Right cardiac atrium (tissue), 5 donors: Measurements from ENCODE around the gene ZBTB9. TPM values are rescaled to one million over a fixed set of nuclear protein-coding genes. Genes with fewer than 3 reads are reported as not detected.

Experiments
- ATAC-seq, 2 donors: fragments of 200-7000 bp; cut with Tn5 transposase; one replicate each; pipeline versions ENCODE4 v1.8.0 to v1.9.1; 2020; ENCODE audit warnings: moderate library complexity in 2 of 2, mild to moderate bottlenecking in 1 of 2
- DNase-seq, 3 donors: peaks; one replicate each; pipeline ENCODE4 v3.0.0-alpha.2; 2020
- H3K27ac ChIP-seq: one replicate; pipeline ENCODE4 v1.5.1; 2013; ENCODE audit warnings: mild to moderate bottlenecking, low read length, control low read depth, moderate library complexity
- H3K27me3 ChIP-seq: one replicate; pipeline ENCODE4 v1.6.1; 2013; ENCODE audit not compliant: control insufficient read depth, insufficient read depth
- H3K4me1 ChIP-seq: one replicate; pipeline ENCODE4 v1.6.1; 2013; ENCODE audit warnings: low read length; ENCODE audit not compliant: control insufficient read depth, insufficient read depth
- H3K4me3 ChIP-seq: one replicate; pipeline ENCODE4 v1.5.1; 2013; ENCODE audit warnings: low read length, control low read depth
- H3K9me3 ChIP-seq: one replicate; pipeline ENCODE4 v1.6.1; 2013; ENCODE audit warnings: low read length; ENCODE audit not compliant: control insufficient read depth
- WGBS: extraction: QIAGEN DNeasy Blood & Tissue Kit; methylation state at CpG from one replicate; pipeline ENCODE4 v1.1.7; 2013; 5-methylcytosine and 5-hydroxymethylcytosine counted together
- intact Hi-C, 4 donors: fragments of 100-400 bp; cut with DNase I; formaldehyde crosslinking; loops; one replicate each; pipeline versions ENCODE4 v1.11.0 to v1.14.0; 2022 to 2023
- microRNA-seq, 2 donors: library from miRNA; unstranded; fragments of <30 nt; microRNA quantifications; one replicate each; pipeline ENCODE4 v1.2.0, GENCODE V29; 2020 to 2021
- polyA plus RNA-seq: library from polyadenylated mRNA; stranded (reverse); fragments of 200-250 nt; gene quantifications from one replicate; pipeline ENCODE4 v1.2.3, GENCODE V29; 2013
- total RNA-seq, 4 donors: library from RNA; stranded (reverse); fragmentation: NEBNext Ultra II Directional; extraction: Animal tissue kit (Norgen Biotek cat#: 25700); gene quantifications; one replicate each; pipeline ENCODE4 v1.2.1, GENCODE V29; 2021
- donor health status: healthy with polysubstance abuse.
- donor health status: DM: no; HTN: yes; CAD: no.
- donor health status: DM: no; HTN: no; CAD: no.
- donor health status: DM: no; HTN: yes; CAD: no; lungs with severe emphysema.
- donor health status: DM: yes; HTN: yes; CAD: no.

Gene ZBTB9
- total and polyA plus RNA-seq, 5 donors, result 2.8 to 4.9 (median 4.2) TPM

GRCh38 chr6:33505548-33506370 lies 51.4 kb downstream of the ZBTB9 start:
- Histone ChIP-seq H3K9me3 (no peaks in the 10 kb centered on the region), H3K4me3 (no peak overlapping the region), H3K4me1 (peaks cover 2% of the 10 kb centered on the region), H3K27ac (no peak overlapping the region), H3K27me3 (no peaks in the 10 kb centered on the region)
- intact Hi-C loops, result no loop called here
- DNase-seq (no peak), ATAC-seq (no peak)
- 48% methylated on average over 7 of the region's 7 CpGs for WGBS

Small RNAs within 50 kb of the gene (microRNA-seq; reads per million reads assigned to microRNA genes)
- 0 reads per million in 2 donors for gene MIR5004

Other genes starting within 250 kb of the ZBTB9 start
- gene HSD17B8, start 249.9 kb upstream of the ZBTB9 start, total RNA-seq, result 10 to 100 TPM; 16.9 to 20.2 (median 19.1) TPM
- gene HSD17B8, start 249.9 kb upstream of the ZBTB9 start, polyA plus RNA-seq, result 16.9 TPM
- 10 to 100 TPM; 30.4 to 38.2 (median 34.4) TPM for gene RING1, start 246.1 kb upstream of the ZBTB9 start, total RNA-seq
- 33.7 TPM for gene RING1, start 246.1 kb upstream of the ZBTB9 start, polyA plus RNA-seq
- gene VPS52, start 182.7 kb upstream of the ZBTB9 start, total RNA-seq, result 10 to 100 TPM; 31.1 to 39.1 (median 35.8) TPM
- gene VPS52, start 182.7 kb upstream of the ZBTB9 start, polyA plus RNA-seq, result 34.6 TPM
- 1,000 to 10,000 TPM; 1,042 to 1,240 (median 1,130) TPM for gene RPS18, start 182.5 kb upstream of the ZBTB9 start, total RNA-seq
- 1,903 TPM for gene RPS18, start 182.5 kb upstream of the ZBTB9 start, polyA plus RNA-seq
- 10 to 100 TPM in 2 of 4 donors, 1 to 10 TPM in 2; 9.7 to 10.2 (median 9.9) TPM for gene B3GALT4, start 177.5 kb upstream of the ZBTB9 start, total RNA-seq
- 11.0 TPM for gene B3GALT4, start 177.5 kb upstream of the ZBTB9 start, polyA plus RNA-seq
- 10 to 100 TPM; 16.3 to 31.1 (median 18.5) TPM for gene WDR46, start 165.3 kb upstream of the ZBTB9 start, total RNA-seq
- gene WDR46, start 165.3 kb upstream of the ZBTB9 start, polyA plus RNA-seq, result 15.5 TPM
- 10 to 100 TPM; 44.4 to 60.0 (median 50.1) TPM for gene PFDN6, start 165.0 kb upstream of the ZBTB9 start, total RNA-seq
- gene PFDN6, start 165.0 kb upstream of the ZBTB9 start, polyA plus RNA-seq, result 143 TPM
- gene RGL2, start 155.6 kb upstream of the ZBTB9 start, total RNA-seq, result 10 to 100 TPM; 47.6 to 56.3 (median 54.5) TPM
- gene RGL2, start 155.6 kb upstream of the ZBTB9 start, polyA plus RNA-seq, result 40.6 TPM
- 10 to 100 TPM; 85.1 to 91.6 (median 87.2) TPM for gene TAPBP, start 140.5 kb upstream of the ZBTB9 start, total RNA-seq
- 35.3 TPM for gene TAPBP, start 140.5 kb upstream of the ZBTB9 start, polyA plus RNA-seq
- gene ZBTB22, start 136.8 kb upstream of the ZBTB9 start, total RNA-seq, result 10 to 100 TPM; 12.7 to 18.2 (median 15.5) TPM
- 12.5 TPM for gene ZBTB22, start 136.8 kb upstream of the ZBTB9 start, polyA plus RNA-seq
- 10 to 100 TPM; 18.3 to 23.9 (median 20.8) TPM for gene DAXX, start 131.6 kb upstream of the ZBTB9 start, total RNA-seq
- 17.6 TPM for gene DAXX, start 131.6 kb upstream of the ZBTB9 start, polyA plus RNA-seq
- 1 to 10 TPM in 2 of 4 donors, under 1 TPM in 1, not detected in 1; 0.62 to 1.2 (median 1.1) TPM for gene KIFC1, start 62.8 kb upstream of the ZBTB9 start, total RNA-seq
- 0.16 TPM for gene KIFC1, start 62.8 kb upstream of the ZBTB9 start, polyA plus RNA-seq
- 10 to 100 TPM; 55.5 to 70.6 (median 65.4) TPM for gene PHF1, start 43.6 kb upstream of the ZBTB9 start, total RNA-seq
- gene PHF1, start 43.6 kb upstream of the ZBTB9 start, polyA plus RNA-seq, result 76.4 TPM
- gene CUTA, start 36.5 kb upstream of the ZBTB9 start, total RNA-seq, result 100 to 1,000 TPM; 128 to 177 (median 133) TPM
- 170 TPM for gene CUTA, start 36.5 kb upstream of the ZBTB9 start, polyA plus RNA-seq
- gene SYNGAP1, start 34.5 kb upstream of the ZBTB9 start, total RNA-seq, result 10 to 100 TPM in 1 of 4 donors, 1 to 10 TPM in 3; 8.6 to 13.2 (median 9.0) TPM
- gene SYNGAP1, start 34.5 kb upstream of the ZBTB9 start, polyA plus RNA-seq, result 8.0 TPM
- gene BAK1, start 125.7 kb downstream of the ZBTB9 start, total RNA-seq, result 10 to 100 TPM; 14.6 to 17.8 (median 16.7) TPM
- 17.1 TPM for gene BAK1, start 125.7 kb downstream of the ZBTB9 start, polyA plus RNA-seq
- 1 to 10 TPM; 4.7 to 9.1 (median 6.5) TPM for gene ITPR3, start 166.7 kb downstream of the ZBTB9 start, total RNA-seq
- gene ITPR3, start 166.7 kb downstream of the ZBTB9 start, polyA plus RNA-seq, result 5.7 TPM